Esophagus squamous epithelium (tissue), 4 donors: ENCODE results near the gene SUSD1.

ENCODE experiments used
- CTCF ChIP-seq, 6 experiments: fragments of 450-650 bp in 4 of 6; fragments of 200-600 bp in 2 of 6; sonication (generic) in 2 of 6; IDR thresholded peaks; one replicate each; pipeline ENCODE4 v1.5.1; 2016 to 2019; ENCODE audit warnings: antibody characterized with exemption in 6 of 6, mild to moderate bottlenecking in 4 of 6, moderate library complexity in 4 of 6
- POLR2A ChIP-seq, 4 donors: fragments of 450-650 bp; IDR thresholded peaks; one replicate each; pipeline ENCODE4 v1.6.1; 2017; ENCODE audit warnings: antibody characterized with exemption in 4 of 4, mild to moderate bottlenecking in 4 of 4, moderate library complexity in 3 of 4

- TF ChIP-seq CTCF (IDR thresholded peaks at IDR 0.05) (peak in 4 of 6 experiments; percentile 27 to 57 (median 46)), POLR2A (IDR thresholded peaks at IDR 0.05) (no peak)
These were observed 88.5 kb downstream of the SUSD1 start for GRCh38 chr9:112086627-112087026.
